ENCODE measurements around the gene CMTM4. TPM values are rescaled to one million over a fixed set of nuclear protein-coding genes. Genes with fewer than 3 reads are reported as not detected.
"Not testable (repeated sequence)": the region's sequence is repeated elsewhere in the genome, so short reads cannot be mapped to it uniquely, and the experiment has no call there.

The CMTM4 gene
- polyA plus RNA-seq, 1 of the 3 experiments (the other 2 are of a cell fraction) = 21.7 TPM

DNA sequence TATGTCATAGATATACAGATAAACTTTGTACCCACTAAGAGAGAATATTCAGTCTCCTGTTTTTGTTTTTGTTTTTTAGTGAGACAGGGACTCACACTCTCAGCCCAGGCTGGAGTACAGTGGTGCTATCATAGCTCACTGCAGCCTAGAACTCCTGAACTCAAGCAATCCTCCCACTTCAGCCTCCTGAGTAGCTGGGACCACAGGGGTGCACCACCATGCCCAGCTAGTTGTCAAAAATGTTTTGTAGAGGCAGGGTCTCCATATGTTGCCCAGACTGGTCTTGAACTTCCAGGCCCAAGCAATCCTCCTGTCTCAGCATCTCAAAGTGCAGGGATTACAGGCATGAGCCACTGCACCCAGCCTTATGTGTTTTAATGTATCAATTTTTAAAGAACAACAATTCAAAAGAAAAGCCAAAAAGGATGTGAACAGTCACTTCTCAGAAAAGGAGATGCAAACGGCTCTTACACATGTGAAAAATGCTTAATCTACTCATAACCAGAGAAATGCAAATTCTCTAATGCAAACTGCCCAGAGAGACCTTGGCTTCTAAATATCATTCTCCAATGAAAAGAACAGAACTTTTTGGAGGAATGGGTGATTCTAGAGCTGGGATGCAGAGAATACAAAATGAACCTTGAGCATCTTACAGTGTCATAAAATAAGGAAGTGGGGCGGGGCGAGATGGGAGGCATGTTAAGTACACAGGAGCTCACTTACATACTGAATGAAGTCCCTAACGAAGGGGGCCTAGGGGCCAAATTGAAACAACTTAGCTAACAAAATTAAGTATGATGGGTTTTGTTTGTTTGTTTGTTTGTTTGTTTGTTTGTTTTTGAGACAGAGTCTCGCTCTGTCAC, 99.3 kb downstream of the CMTM4 start:
- H3K9me3 ChIP-seq = no peaks in the 10 kb centered on the region
- no peak overlapping the region for H3K4me2 ChIP-seq
- H3K4me3 ChIP-seq (ENCODE audit: low read depth in 2 of 2, low read length in 1 of 2) = no peak overlapping the region
- POLR2A ChIA-PET = no interaction called here
- no peak overlapping the region for H3K9ac ChIP-seq
- DNase-seq = no peak
- no peaks in the 10 kb centered on the region for H3K36me3 ChIP-seq (replicated peaks in 1 of 2; ENCODE audit: control insufficient read depth in 1 of 2, insufficient read depth in 2 of 2, low read length in 1 of 2)
- WGBS (ENCODE audit: low lambda C conversion rate) = 87% methylated on average over 5 of the region's 5 CpGs
- no peaks in the 10 kb centered on the region for H3K9me2 ChIP-seq
- H4K20me1 ChIP-seq (ENCODE audit: insufficient read depth) = no peaks in the 10 kb centered on the region
- H3K4me1 ChIP-seq (ENCODE audit: control insufficient read depth in 1 of 2, insufficient read depth in 2 of 2, low read depth in 1 of 2, low read length in 1 of 2) = peaks cover 0 to 3% of the 10 kb centered on the region in 2 experiments; a peak in 1 of 4 replicates
- CTCF ChIA-PET = interaction anchor here (1.0 to 1.6 kb wide), 2 partner anchors 8 to 271 kb away, joined by 3 to 4 read pairs; no protein-coding TSS in a partner anchor
- H3K27ac ChIP-seq (ENCODE audit: low read depth in 2 of 2, low read length in 1 of 2) = no peak overlapping the region
- no peak for TF ChIP-seq RCOR1 (IDR thresholded peaks at IDR 0.05; ENCODE audit: low read length)
- TF ChIP-seq, protein P1, sequence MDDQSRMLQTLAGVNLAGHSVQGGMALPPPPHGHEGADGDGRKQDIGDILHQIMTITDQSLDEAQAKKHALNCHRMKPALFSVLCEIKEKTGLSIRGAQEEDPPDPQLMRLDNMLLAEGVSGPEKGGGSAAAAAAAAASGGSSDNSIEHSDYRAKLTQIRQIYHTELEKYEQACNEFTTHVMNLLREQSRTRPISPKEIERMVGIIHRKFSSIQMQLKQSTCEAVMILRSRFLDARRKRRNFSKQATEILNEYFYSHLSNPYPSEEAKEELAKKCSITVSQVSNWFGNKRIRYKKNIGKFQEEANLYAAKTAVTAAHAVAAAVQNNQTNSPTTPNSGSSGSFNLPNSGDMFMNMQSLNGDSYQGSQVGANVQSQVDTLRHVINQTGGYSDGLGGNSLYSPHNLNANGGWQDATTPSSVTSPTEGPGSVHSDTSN (IDR thresholded peaks at IDR 0.05) = no peak
- TF ChIP-seq EP300 (IDR thresholded peaks at IDR 0.05; ENCODE audit: borderline replicate concordance in 1 of 2, low read depth in 1 of 2, low read length in 1 of 2) = no peak
- TF ChIP-seq NRF1 (IDR thresholded peaks at IDR 0.05; ENCODE audit: low read depth, low read length) = no peak
- no peak for TF ChIP-seq ELF1 (IDR thresholded peaks at IDR 0.05)
- TF ChIP-seq SMC3 (IDR thresholded peaks at IDR 0.05; ENCODE audit: low read depth, low read length) = no peak
- TF ChIP-seq FOXM1 (IDR thresholded peaks at IDR 0.05; ENCODE audit: low read depth) = no peak
- TF ChIP-seq, protein P2, sequence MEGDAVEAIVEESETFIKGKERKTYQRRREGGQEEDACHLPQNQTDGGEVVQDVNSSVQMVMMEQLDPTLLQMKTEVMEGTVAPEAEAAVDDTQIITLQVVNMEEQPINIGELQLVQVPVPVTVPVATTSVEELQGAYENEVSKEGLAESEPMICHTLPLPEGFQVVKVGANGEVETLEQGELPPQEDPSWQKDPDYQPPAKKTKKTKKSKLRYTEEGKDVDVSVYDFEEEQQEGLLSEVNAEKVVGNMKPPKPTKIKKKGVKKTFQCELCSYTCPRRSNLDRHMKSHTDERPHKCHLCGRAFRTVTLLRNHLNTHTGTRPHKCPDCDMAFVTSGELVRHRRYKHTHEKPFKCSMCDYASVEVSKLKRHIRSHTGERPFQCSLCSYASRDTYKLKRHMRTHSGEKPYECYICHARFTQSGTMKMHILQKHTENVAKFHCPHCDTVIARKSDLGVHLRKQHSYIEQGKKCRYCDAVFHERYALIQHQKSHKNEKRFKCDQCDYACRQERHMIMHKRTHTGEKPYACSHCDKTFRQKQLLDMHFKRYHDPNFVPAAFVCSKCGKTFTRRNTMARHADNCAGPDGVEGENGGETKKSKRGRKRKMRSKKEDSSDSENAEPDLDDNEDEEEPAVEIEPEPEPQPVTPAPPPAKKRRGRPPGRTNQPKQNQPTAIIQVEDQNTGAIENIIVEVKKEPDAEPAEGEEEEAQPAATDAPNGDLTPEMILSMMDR (IDR thresholded peaks at IDR 0.05) = no peak
- no peak for TF ChIP-seq RAD21 (IDR thresholded peaks at IDR 0.05; ENCODE audit: low read length)
- TF ChIP-seq NFIC (IDR thresholded peaks at IDR 0.05; ENCODE audit: borderline replicate concordance) = no peak
- no peak for TF ChIP-seq GATA2 (CRISPR knock-in tag; IDR thresholded peaks at IDR 0.05)
- no peak for TF ChIP-seq JUND (IDR thresholded peaks at IDR 0.05)
- no peak for TF ChIP-seq MXI1 (IDR thresholded peaks at IDR 0.05; ENCODE audit: low read depth, low read length)
- no peak for TF ChIP-seq MEF2A (IDR thresholded peaks at IDR 0.05; ENCODE audit: borderline replicate concordance, low read depth)
- no peak for TF ChIP-seq FOXJ3 (CRISPR knock-in tag; IDR thresholded peaks at IDR 0.05)
- TF ChIP-seq, protein P3, sequence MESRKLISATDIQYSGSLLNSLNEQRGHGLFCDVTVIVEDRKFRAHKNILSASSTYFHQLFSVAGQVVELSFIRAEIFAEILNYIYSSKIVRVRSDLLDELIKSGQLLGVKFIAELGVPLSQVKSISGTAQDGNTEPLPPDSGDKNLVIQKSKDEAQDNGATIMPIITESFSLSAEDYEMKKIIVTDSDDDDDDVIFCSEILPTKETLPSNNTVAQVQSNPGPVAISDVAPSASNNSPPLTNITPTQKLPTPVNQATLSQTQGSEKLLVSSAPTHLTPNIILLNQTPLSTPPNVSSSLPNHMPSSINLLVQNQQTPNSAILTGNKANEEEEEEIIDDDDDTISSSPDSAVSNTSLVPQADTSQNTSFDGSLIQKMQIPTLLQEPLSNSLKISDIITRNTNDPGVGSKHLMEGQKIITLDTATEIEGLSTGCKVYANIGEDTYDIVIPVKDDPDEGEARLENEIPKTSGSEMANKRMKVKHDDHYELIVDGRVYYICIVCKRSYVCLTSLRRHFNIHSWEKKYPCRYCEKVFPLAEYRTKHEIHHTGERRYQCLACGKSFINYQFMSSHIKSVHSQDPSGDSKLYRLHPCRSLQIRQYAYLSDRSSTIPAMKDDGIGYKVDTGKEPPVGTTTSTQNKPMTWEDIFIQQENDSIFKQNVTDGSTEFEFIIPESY (IDR thresholded peaks at IDR 0.05; ENCODE audit: borderline replicate concordance, low read depth) = no peak
- TF ChIP-seq, protein P4, sequence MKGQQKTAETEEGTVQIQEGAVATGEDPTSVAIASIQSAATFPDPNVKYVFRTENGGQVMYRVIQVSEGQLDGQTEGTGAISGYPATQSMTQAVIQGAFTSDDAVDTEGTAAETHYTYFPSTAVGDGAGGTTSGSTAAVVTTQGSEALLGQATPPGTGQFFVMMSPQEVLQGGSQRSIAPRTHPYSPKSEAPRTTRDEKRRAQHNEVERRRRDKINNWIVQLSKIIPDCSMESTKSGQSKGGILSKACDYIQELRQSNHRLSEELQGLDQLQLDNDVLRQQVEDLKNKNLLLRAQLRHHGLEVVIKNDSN (IDR thresholded peaks at IDR 0.05; ENCODE audit: borderline replicate concordance, low read depth) = no peak
- TF ChIP-seq CHD2 (IDR thresholded peaks at IDR 0.05; ENCODE audit: low read length, partially characterized antibody) = no peak
- TF ChIP-seq TAF1 (IDR thresholded peaks at IDR 0.05; ENCODE audit: borderline replicate concordance, low read depth, low read length) = no peak
- no peak for TF ChIP-seq FOSL2 (IDR thresholded peaks at IDR 0.05; ENCODE audit: borderline replicate concordance, low read depth)
- H3F3A ChIP-seq (replicated peaks; ENCODE audit: insufficient read depth) = no peaks in the 10 kb centered on the region
- H2AFZ ChIP-seq (ENCODE audit: low read depth) = no peak overlapping the region
- H3K79me2 ChIP-seq (ENCODE audit: insufficient read depth) = no peaks in the 10 kb centered on the region
- no peaks in the 10 kb centered on the region for H3K27me3 ChIP-seq (ENCODE audit: insufficient read depth)

DNA sequence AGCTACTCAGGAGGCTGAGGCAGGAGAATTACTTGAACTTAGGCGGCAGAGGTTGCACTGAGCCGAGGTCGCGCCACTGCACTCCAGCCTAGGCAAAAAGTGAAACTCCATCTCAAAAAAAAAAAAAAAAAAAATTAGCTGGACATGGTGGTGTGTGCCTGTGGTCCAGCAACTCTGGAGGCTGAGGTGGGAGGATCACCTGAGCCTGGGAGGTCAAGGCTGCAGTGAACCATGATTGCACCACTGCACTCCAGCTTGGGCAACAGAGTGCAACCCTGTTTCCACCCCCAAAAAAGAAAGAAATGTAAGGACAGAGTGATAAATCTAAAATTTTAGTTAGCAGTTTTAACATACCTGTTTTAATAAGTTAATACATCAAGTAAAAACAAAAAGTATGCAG, 100.0 kb downstream of the CMTM4 start:
- not testable (repeated sequence) for H3K4me1 ChIP-seq (ENCODE audit: control insufficient read depth in 1 of 2, insufficient read depth in 2 of 2, low read depth in 1 of 2, low read length in 1 of 2); H3K36me3 ChIP-seq (replicated peaks in 1 of 2; ENCODE audit: control insufficient read depth in 1 of 2, insufficient read depth in 2 of 2, low read length in 1 of 2); H3K9me2 ChIP-seq; H2AFZ ChIP-seq (ENCODE audit: low read depth); H3K27me3 ChIP-seq (ENCODE audit: insufficient read depth); H4K20me1 ChIP-seq (ENCODE audit: insufficient read depth); H3F3A ChIP-seq (replicated peaks; ENCODE audit: insufficient read depth); H3K27ac ChIP-seq (ENCODE audit: low read depth in 2 of 2, low read length in 1 of 2); H3K4me3 ChIP-seq (ENCODE audit: low read depth in 2 of 2, low read length in 1 of 2); H3K4me2 ChIP-seq; H3K9me3 ChIP-seq; DNase-seq; H3K9ac ChIP-seq; H3K79me2 ChIP-seq (ENCODE audit: insufficient read depth)
- 94% methylated on average over 4 of the region's 4 CpGs for WGBS (ENCODE audit: low lambda C conversion rate)
- ChIA-PET CTCF (interaction anchor here (0.7 kb wide), 1 partner anchor 8 kb away, joined by 4 read pairs; the partner anchor contains the start of gene CMTM3), POLR2A (interaction anchor here (0.6 kb wide), 1 partner anchor 1246 kb away, joined by 3 read pairs; the partner anchor contains the start of gene THAP11)
